ENCODE results near the gene HBM.

DNA sequence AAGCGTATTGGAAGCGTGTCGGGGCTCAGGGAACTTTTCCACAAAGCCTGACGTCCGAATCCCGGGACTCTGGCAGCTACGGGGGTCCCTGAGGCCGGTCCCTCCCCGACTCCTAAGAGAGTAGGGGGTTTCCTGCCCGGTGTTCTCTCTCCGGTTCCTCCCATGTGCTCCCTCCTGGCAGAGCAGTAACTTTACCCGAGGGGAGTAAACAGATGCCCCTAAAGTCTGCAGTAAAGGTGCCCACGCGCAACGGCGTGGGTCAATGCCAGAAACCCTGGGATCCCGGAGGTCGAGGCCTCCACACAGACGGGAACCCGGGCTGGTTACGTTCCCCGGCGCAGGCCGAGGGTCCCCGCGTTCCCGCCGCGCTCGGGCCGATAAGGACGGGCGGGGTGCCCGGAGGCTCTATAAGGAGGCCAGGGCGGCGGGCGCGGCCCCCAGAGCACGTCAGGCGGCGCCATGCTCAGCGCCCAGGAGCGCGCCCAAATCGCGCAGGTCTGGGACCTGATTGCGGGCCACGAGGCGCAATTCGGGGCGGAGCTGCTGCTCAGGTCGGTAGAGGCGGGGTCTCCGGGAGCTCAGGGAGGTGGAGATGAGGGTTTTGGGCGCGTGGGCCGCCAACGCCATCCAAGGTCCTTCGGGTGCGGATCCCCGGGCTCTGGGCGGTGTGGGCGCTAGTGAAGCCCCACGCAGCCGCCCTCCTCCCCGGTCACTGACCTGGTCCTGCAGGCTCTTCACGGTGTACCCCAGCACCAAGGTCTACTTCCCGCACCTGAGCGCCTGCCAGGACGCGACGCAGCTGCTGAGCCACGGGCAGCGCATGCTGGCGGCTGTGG, at the start of gene HBM:
- no peak for TF ChIP-seq POLR2AphosphoS5 (IDR thresholded peaks at IDR 0.05)
- TF ChIP-seq, protein P1, sequence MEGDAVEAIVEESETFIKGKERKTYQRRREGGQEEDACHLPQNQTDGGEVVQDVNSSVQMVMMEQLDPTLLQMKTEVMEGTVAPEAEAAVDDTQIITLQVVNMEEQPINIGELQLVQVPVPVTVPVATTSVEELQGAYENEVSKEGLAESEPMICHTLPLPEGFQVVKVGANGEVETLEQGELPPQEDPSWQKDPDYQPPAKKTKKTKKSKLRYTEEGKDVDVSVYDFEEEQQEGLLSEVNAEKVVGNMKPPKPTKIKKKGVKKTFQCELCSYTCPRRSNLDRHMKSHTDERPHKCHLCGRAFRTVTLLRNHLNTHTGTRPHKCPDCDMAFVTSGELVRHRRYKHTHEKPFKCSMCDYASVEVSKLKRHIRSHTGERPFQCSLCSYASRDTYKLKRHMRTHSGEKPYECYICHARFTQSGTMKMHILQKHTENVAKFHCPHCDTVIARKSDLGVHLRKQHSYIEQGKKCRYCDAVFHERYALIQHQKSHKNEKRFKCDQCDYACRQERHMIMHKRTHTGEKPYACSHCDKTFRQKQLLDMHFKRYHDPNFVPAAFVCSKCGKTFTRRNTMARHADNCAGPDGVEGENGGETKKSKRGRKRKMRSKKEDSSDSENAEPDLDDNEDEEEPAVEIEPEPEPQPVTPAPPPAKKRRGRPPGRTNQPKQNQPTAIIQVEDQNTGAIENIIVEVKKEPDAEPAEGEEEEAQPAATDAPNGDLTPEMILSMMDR (IDR thresholded peaks at IDR 0.05), result no peak
